GM10248 (cell line): ENCODE results near the gene DMP1.

Experiments used
- CTCF ChIA-PET: fragments of 300-600 bp; sonication (Branson Sonifier 250); formaldehyde crosslinking; extraction: SDS; loops from one replicate; lab custom pipeline; 2021; ENCODE audit warnings: antibody characterized with exemption; lab: Yijun Ruan, JAX
- POLR2A ChIA-PET: fragments of 350-650 bp; sonication (Branson Sonifier 250); formaldehyde crosslinking; extraction: SDS; loops from one replicate; lab custom pipeline; 2020; ENCODE audit warnings: antibody characterized with exemption; lab: Yijun Ruan, JAX
- DNase-seq: peaks from one replicate; pipeline ENCODE4 v3.0.0; 2012; ENCODE audit errors: extremely low spot score
- CTCF ChIP-seq: IDR thresholded peaks from 2 replicates; pipeline ENCODE4 v1.5.1; 2012; ENCODE audit warnings: mild to moderate bottlenecking, low read depth; ENCODE audit errors: extremely low read depth, missing control alignments, control extremely low read depth

Gene DMP1

GRCh38 chr4:87644286-87644685 is 5.8 kb upstream of the DMP1 start:
- ChIA-PET CTCF (interaction anchor here (3.2 kb wide), 1 partner anchor 20 kb away, joined by 12 read pairs; no protein-coding TSS in a partner anchor), POLR2A (no interaction called here)
- no peak for DNase-seq
- TF ChIP-seq CTCF, result no peak

- ChIA-PET CTCF (no interaction called here), POLR2A (no interaction called here)
- no peak for TF ChIP-seq CTCF
- no peak for DNase-seq
Observed at GRCh38 chr4:87650938-87651337, 858 bp downstream of the DMP1 start.

- ChIA-PET CTCF (no interaction called here), POLR2A (no interaction called here)
- TF ChIP-seq CTCF, result no peak
- no peak for DNase-seq
Observed at GRCh38 chr4:87651941-87652340, 1.9 kb downstream of the DMP1 start.

- CTCF ChIA-PET, result interaction anchor here (2.3 kb wide), 1 partner anchor 11 kb away, joined by 11 read pairs; no protein-coding TSS in a partner anchor
- no peak for TF ChIP-seq CTCF
- POLR2A ChIA-PET, result no interaction called here
- DNase-seq, result no peak
Observed at GRCh38 chr4:87654487-87655044, 4.5 kb downstream of the DMP1 start.

- ChIA-PET POLR2A (interaction anchor here (0.5 kb wide), 1 partner anchor 98 kb away, joined by 3 read pairs; no protein-coding TSS in a partner anchor), CTCF (interaction anchor here (2.0 kb wide), 1 partner anchor 9 kb away, joined by 10 read pairs; no protein-coding TSS in a partner anchor)
- DNase-seq, result no peak
- TF ChIP-seq CTCF, result no peak
Observed at GRCh38 chr4:87657525-87657924, 7.4 kb downstream of the DMP1 start.

GRCh38 chr4:87659247-87659931 is 9.3 kb downstream of the DMP1 start:
- ChIA-PET CTCF (interaction anchor here (0.7 kb wide), 1 partner anchor 19 kb away, joined by 3 read pairs; no protein-coding TSS in a partner anchor), POLR2A (no interaction called here)
- no peak for TF ChIP-seq CTCF
- no peak for DNase-seq
